Measurements from ENCODE around the gene FOSL1. TPM values are rescaled to one million over a fixed set of nuclear protein-coding genes. Genes with fewer than 3 reads are reported as not detected.

FOSL1 gene
- total and polyA plus RNA-seq, 2 experiments from 2014 or later, result 14.6 to 17.1 TPM

GRCh38 chr11:65870706-65871681, 29.2 kb downstream of the FOSL1 start:
- Histone ChIP-seq H3K4me2 (no peak overlapping the region), H3K79me2 (replicated peaks; ENCODE audit: insufficient read depth) (no peaks in the 10 kb centered on the region), H2AFZ (no peak overlapping the region), H3F3A (replicated peaks; ENCODE audit: low read depth) (peaks cover 9% of the 10 kb centered on the region; the same call in 1 of the 2 replicates), H3K4me3 (no peak overlapping the region), H3K27ac (ENCODE audit: low read depth) (no peak overlapping the region), H3K36me3 (ENCODE audit: insufficient read depth) (no peaks in the 10 kb centered on the region; the same call in 1 of the 2 replicates), H4K20me1 (replicated peaks; ENCODE audit: insufficient read depth) (no peaks in the 10 kb centered on the region; the same call in 1 of the 2 replicates), H3K9me2 (ENCODE audit: insufficient read depth) (no peaks in the 10 kb centered on the region), H3K27me3 (ENCODE audit: insufficient read depth) (peaks cover 29% of the 10 kb centered on the region), H3K4me1 (ENCODE audit: insufficient read depth) (no peaks in the 10 kb centered on the region; the same call in 1 of the 2 replicates)
- Mint-ChIP-seq H3K27me3 (ENCODE audit: insufficient read depth, low read depth, poor library complexity) (peaks cover 40% of the 10 kb centered on the region), H3K4me1 (peaks cover 8% of the 10 kb centered on the region), H3K4me3 (0 out of 3 replicates have a peak overlapping the region, but pooled peaks have one; percentile 4), H3K36me3 (ENCODE audit: low read depth) (no peaks in the 10 kb centered on the region), H3K9me3 (no peaks in the 10 kb centered on the region; the same call in 2 of the 3 replicates), H3K27ac (no peak overlapping the region)
- ATAC-seq, result no peak
- DNase-seq (ENCODE audit: low spot score), result no peak
- TF ChIP-seq, protein P1, sequence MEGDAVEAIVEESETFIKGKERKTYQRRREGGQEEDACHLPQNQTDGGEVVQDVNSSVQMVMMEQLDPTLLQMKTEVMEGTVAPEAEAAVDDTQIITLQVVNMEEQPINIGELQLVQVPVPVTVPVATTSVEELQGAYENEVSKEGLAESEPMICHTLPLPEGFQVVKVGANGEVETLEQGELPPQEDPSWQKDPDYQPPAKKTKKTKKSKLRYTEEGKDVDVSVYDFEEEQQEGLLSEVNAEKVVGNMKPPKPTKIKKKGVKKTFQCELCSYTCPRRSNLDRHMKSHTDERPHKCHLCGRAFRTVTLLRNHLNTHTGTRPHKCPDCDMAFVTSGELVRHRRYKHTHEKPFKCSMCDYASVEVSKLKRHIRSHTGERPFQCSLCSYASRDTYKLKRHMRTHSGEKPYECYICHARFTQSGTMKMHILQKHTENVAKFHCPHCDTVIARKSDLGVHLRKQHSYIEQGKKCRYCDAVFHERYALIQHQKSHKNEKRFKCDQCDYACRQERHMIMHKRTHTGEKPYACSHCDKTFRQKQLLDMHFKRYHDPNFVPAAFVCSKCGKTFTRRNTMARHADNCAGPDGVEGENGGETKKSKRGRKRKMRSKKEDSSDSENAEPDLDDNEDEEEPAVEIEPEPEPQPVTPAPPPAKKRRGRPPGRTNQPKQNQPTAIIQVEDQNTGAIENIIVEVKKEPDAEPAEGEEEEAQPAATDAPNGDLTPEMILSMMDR (conservative IDR thresholded peaks at IDR 0.05; ENCODE audit: low read depth in 2 of 2), result no peak
- TF ChIP-seq ZNF331 (CRISPR knock-in tag; IDR thresholded peaks at IDR 0.05; ENCODE audit: low read depth), result no peak
- TF ChIP-seq CREB1 (CRISPR knock-in tag; IDR thresholded peaks at IDR 0.05; ENCODE audit: low read depth), result no peak
- no peak for TF ChIP-seq JUNB (IDR thresholded peaks at IDR 0.05; ENCODE audit: unreplicated experiment)
- TF ChIP-seq NANOG (IDR thresholded peaks at IDR 0.05; ENCODE audit: borderline replicate concordance), result no peak
- TF ChIP-seq POLR2AphosphoS5 (IDR thresholded peaks at IDR 0.05; ENCODE audit: low read depth), result no peak
- TF ChIP-seq, protein P2, sequence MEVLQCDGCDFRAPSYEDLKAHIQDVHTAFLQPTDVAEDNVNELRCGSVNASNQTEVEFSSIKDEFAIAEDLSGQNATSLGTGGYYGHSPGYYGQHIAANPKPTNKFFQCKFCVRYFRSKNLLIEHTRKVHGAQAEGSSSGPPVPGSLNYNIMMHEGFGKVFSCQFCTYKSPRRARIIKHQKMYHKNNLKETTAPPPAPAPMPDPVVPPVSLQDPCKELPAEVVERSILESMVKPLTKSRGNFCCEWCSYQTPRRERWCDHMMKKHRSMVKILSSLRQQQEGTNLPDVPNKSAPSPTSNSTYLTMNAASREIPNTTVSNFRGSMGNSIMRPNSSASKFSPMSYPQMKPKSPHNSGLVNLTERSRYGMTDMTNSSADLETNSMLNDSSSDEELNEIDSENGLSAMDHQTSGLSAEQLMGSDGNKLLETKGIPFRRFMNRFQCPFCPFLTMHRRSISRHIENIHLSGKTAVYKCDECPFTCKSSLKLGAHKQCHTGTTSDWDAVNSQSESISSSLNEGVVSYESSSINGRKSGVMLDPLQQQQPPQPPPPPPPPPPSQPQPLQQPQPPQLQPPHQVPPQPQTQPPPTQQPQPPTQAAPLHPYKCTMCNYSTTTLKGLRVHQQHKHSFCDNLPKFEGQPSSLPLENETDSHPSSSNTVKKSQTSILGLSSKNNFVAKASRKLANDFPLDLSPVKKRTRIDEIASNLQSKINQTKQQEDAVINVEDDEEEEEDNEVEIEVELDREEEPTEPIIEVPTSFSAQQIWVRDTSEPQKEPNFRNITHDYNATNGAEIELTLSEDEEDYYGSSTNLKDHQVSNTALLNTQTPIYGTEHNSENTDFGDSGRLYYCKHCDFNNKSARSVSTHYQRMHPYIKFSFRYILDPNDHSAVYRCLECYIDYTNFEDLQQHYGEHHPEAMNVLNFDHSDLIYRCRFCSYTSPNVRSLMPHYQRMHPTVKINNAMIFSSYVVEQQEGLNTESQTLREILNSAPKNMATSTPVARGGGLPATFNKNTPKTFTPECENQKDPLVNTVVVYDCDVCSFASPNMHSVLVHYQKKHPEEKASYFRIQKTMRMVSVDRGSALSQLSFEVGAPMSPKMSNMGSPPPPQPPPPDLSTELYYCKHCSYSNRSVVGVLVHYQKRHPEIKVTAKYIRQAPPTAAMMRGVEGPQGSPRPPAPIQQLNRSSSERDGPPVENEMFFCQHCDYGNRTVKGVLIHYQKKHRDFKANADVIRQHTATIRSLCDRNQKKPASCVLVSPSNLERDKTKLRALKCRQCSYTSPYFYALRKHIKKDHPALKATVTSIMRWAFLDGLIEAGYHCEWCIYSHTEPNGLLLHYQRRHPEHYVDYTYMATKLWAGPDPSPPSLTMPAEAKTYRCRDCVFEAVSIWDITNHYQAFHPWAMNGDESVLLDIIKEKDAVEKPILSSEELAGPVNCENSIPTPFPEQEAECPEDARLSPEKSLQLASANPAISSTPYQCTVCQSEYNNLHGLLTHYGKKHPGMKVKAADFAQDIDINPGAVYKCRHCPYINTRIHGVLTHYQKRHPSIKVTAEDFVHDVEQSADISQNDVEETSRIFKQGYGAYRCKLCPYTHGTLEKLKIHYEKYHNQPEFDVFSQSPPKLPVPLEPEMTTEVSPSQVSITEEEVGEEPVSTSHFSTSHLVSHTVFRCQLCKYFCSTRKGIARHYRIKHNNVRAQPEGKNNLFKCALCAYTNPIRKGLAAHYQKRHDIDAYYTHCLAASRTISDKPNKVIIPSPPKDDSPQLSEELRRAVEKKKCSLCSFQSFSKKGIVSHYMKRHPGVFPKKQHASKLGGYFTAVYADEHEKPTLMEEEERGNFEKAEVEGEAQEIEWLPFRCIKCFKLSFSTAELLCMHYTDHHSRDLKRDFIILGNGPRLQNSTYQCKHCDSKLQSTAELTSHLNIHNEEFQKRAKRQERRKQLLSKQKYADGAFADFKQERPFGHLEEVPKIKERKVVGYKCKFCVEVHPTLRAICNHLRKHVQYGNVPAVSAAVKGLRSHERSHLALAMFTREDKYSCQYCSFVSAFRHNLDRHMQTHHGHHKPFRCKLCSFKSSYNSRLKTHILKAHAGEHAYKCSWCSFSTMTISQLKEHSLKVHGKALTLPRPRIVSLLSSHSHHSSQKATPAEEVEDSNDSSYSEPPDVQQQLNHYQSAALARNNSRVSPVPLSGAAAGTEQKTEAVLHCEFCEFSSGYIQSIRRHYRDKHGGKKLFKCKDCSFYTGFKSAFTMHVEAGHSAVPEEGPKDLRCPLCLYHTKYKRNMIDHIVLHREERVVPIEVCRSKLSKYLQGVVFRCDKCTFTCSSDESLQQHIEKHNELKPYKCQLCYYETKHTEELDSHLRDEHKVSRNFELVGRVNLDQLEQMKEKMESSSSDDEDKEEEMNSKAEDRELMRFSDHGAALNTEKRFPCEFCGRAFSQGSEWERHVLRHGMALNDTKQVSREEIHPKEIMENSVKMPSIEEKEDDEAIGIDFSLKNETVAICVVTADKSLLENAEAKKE (CRISPR knock-in tag; IDR thresholded peaks at IDR 0.05), result no peak
- no peak for TF ChIP-seq REST (IDR thresholded peaks at IDR 0.05; ENCODE audit: unreplicated experiment)
- TF ChIP-seq EZH2 (IDR thresholded peaks at IDR 0.05; ENCODE audit: low read depth, unreplicated experiment), result no peak
- no peak for TF ChIP-seq ZNF114 (CRISPR knock-in tag; IDR thresholded peaks at IDR 0.05)
- TF ChIP-seq STAT1 (IDR thresholded peaks at IDR 0.05; ENCODE audit: unreplicated experiment), result no peak

Measured in GM23338 (cell line).